HG03103 (cell line): ENCODE measurements around the gene PIAS4.

Experiments used
- ATAC-seq: cut with Tn5 transposase; IDR thresholded peaks from one replicate; pipeline ENCODE4 v1.9.1; 2021; ENCODE audit warnings: low read depth; ENCODE audit not compliant: unreplicated experiment

PIAS4 gene

DNA sequence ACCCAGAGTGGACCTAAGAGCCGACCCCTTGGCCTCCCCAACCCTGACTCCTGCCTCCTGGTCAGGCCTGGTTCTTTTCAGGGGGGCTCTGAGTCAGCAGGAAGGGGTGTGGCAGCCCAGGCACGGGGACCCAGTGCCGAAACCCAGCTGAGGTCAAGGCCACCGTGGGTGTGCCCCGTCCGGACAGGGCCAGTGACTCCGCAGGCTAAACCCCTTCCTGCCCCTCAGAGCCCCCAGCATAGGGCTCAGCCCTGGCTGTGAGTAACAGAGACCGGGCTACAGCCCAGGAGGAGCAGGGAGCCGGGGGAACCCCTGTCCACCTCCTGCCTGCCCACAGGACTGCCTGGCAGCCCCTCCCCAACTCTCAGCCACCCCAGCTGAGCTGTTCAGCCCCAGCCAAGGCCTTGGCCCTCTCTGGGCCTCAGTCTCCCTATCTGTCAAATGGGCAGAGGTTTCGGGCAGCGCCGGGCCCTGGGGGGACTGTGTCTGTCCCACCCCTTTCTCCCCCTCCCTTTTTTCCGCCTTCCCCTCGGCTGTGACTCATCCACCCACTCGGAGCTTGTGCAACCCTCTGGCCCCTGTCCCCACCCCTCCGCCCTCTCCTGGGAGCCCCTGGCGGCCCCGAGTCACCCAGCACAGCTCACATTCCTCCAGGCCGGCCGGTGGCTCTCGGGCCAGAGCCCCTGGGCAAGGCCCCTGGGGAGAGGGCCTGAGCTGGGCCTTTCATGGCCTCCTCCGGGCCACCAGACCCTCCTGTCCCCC lies 50.6 kb downstream of the PIAS4 start:
- no peak for ATAC-seq

DNA sequence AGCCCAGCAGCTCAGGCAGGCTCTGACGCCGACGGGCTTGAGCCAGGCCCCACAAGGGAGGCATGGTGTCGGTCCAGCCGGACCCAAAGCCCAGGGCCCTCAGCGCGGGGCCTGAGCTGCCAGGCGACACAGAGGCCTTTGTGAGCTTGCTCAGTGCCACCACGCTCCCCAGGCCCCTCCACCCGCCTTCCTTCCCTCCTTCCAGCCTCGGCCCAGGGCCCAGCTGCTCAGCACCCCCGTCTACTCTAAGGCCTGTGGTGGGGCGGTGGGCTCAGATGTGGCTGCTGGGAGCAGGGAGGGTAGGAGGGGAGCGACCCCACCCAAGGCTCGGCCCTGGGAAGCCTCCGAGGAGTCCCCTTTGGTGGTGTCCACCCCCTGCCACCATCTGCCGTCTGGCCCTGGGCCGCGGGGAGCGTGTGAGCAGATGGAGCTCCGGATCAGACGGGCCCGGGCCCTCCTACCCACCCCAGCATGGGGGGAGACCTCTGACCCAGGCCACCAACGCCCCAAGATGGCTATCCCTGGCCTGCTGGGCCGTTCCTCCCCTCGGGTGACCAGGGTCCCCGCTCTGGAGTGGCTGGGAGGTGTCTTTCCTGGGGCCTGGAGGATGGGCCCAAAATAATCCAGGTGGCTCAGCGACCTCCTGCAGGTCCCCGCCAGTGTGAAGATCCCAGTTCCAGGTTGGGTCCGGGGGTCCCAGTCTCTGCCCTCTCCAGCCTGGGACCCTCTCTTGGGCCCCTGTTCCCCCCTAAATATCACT lies 51.3 kb downstream of the PIAS4 start:
- ATAC-seq, result no peak

DNA sequence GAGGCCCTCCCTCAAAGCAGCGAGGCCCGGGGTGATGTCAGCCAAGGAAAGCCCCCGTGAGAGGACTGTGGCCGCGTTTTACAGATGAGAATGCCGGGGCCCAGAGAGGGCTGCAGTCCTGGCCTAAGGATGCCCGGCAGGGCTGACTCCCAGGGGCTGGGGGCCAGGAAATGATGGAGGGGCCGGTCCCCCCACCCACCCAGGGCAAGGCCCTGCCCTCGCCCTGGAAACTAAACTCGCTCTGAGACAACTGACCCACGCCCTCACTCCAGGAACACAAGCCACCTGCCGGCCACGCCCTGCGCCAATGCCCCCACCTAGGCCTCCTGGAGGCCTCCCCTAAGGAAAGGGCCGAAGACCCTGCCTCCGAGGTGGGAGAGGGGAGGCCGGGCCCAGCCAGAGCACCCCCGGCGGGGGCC lies 51.9 kb downstream of the PIAS4 start:
- ATAC-seq, result no peak

DNA sequence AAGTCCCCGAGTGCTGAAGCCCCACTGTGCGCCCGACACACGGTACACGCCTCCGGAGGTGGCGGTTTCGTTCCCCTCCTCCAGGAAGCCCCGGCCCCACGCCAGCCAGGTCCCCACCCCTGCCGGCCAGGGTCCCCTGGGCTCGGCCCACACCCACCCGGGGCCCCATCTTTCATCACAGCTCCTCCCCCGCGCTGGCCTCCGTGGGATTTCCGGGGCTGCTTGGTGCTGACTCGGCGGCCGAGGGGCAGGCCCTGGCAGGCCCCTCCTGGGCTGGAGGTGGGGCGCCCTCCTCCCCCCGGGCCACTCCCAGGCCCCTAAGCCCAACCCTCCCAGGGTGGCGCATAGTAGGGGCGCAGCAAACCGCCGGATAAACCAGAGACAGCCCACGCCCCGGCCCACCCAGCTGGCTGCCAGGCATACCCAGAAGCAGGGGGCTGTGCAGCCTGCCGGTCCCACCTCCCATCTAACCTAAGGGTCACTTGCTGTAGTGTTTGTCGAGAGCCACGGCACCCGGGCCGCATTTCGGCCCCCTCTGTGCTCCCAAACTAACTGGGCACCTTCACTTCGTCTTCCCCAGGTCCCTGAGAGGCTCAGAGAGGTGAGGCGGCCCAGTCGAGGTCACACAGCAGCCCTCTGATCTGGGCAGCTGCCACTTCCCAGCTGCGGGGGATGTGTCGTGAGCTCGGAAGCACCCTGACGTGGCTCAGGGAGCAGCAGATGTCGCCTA lies 52.5 kb downstream of the PIAS4 start:
- ATAC-seq, result no peak

DNA sequence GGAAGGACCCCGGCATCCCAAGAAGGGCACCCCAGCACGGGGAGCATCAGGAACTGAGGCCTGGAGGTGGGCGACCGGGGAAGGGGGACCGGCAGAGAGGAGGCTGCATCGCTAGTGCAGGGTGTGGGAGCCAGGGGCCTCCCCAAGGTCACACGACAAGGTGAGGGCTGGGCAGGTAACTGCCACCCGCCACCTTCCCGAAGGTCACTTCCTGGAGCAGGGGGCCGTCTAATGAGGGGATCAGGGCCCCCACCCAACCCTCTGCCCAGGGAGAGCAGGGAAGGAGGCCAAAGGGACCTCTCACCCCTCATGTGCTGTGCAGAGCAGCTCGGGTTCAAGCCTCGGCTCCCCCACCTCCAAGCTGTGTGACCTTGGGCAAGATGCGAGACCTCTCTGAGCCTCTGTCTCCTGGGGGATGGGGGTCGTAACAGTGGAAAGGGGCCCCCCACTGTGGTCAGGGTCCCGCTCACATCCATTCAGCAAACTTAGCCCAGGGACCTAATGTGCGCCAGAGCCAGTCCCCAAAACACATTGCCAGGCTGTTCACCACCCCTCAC lies 53.2 kb downstream of the PIAS4 start:
- no peak for ATAC-seq

DNA sequence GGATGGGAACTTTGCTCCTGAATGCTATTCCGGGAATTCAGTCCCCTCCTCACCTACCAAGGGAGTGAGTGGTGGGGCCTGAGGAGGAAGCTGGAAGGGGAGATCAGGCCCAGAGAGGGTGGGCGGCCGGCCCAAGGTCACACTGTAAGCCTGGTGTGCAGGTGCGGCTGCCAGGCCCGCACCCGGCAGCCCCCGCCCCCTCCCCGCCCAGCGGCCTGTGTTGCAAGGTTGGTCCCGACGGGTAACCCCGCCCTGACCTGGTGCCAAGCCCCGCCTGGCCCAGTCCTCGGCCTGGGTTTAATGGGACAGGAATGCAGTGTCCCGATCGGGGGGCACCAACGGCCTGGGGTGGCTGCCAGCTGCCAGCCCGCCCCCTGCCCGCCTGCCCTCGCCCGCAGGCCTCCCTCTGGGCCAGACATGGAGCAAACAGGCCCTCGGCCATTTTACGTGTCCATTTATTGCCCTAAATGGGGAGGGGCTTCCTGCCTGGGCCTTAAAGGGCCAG lies 53.7 kb downstream of the PIAS4 start:
- no peak for ATAC-seq

DNA sequence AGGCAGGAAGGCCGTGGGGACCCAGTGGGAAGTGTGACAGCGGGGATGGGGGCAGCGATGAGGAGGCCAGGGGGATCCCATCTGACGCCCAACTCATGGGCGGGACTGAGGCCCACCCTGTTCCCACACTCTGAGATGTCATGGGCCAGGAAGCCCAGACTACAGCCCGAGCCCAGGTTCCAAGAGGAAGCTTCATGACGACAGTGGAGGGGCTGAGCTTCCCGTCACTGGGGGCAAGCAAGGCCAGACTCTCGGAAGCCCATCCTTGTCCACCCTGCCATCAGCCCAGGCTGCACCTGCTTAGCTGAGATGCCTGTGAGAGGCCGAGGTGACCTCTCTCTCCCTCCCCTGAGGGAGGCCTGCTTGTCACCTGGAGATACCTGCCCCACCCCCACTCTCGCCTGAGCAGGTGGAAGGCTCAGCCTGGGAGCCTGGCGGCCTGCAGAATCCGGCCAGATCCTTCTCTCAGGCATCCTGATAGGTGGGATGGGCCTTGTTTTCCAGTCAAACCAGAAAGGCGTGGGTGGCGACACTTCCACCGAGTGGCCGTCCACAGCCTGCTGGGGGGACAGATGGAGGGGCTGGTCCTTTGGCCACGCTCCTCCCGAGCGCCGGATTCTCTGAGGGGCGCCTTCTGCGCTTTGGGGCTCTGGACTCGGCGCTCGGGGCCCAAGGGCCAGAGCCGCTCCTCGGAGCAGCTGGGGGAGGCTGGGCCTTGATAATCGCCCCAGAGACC lies 54.3 kb downstream of the PIAS4 start:
- ATAC-seq, result no peak

DNA sequence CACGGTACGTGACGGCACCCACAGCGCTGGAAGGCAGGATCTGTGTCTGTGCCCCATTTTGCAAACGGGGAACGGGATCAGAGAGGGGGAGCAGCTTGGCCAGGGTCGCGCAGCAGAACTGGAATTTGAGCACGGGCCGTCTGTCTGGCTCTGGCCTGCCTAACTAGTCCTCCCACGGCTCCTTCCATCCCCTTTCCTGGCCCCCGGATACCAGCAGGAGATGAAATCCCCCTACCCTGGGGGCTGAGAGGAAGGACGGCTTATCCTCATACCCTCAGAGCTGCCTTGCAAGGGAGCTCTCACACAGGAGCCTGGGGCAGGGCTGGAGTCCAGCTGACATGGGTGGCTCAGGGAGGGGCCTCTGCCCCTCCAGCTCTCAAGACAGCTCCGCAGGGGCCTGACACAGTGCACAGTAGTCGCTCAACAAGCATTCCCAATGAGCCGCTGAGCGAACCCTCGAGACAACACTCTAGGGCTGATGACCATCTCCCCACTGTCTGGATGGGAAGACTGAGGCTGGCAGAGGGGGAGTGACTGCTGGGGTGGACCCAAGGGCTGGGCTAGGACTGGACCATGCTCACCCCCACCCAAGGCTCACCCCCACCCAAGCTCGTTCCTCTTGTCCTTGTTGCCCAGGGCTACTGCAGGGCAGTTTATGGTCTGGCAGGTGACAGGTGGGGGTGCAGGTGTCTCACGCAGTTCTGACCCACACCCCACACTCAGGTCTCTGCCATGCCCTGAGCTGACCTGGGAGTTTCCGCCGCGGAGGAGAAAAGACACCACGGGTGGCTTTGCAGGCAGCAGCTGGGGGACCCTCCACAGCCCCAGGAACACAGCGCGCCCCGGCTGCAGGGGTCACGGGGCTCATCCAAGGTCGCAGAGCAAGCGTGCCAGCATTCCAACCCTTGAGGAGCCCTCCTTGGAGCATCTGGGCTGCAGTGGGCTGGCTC lies 55.2 kb downstream of the PIAS4 start:
- ATAC-seq, result no peak

DNA sequence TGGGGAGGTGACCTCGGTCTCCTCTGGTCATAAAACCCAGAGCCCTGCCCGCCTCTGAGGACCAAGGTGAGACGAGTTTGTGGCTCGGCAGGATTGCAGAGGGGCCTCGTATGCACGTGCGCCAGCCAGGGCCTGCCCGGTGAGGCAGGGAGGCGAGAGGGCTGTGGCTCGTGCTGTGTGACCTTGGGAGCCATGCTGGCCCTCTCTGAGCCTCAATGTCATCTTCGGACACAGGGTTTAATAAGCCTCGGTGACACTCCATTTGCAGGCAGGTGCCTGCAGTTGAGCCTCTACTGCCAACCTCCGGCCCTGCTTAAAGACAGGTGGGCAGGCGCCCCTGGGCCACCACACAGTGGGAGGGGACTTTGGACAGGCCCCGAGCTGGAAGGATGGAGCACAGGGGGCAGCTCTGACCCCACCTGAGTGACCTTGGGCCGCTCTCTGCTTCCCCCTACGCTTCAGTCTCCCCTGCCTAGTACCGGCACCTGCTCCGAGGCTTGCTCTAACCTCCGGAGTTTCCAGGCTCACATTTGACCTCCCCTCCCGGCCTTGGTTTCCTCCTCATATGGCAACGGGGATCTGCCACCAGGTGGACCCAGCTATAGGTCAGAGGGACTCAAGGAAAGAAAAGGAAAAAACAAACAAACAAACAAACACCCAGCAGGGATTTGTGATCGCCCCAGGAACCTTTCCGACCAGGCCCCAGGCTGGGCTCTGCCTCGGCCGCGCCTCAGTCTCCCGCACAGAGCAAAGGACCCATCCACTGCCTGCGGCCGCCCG lies 56.0 kb downstream of the PIAS4 start:
- ATAC-seq, result no peak

DNA sequence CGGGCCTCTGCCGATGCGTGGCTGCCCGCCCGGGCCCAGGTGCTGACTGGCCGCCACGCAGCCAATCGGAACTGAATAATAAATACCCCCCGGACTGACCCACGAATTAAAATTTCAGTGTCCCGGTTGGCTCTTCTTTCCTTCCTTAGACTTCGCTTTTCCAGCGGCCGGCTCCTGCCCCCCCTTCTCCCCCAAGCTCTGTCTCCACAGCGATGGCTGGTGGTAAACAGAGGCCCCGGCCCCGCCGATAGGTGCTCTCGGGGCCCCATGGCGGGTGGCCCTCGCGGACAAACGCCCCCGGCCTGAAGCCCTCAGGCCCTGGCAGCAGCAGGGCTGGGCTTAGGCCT lies 56.6 kb downstream of the PIAS4 start:
- ATAC-seq, result no peak

DNA sequence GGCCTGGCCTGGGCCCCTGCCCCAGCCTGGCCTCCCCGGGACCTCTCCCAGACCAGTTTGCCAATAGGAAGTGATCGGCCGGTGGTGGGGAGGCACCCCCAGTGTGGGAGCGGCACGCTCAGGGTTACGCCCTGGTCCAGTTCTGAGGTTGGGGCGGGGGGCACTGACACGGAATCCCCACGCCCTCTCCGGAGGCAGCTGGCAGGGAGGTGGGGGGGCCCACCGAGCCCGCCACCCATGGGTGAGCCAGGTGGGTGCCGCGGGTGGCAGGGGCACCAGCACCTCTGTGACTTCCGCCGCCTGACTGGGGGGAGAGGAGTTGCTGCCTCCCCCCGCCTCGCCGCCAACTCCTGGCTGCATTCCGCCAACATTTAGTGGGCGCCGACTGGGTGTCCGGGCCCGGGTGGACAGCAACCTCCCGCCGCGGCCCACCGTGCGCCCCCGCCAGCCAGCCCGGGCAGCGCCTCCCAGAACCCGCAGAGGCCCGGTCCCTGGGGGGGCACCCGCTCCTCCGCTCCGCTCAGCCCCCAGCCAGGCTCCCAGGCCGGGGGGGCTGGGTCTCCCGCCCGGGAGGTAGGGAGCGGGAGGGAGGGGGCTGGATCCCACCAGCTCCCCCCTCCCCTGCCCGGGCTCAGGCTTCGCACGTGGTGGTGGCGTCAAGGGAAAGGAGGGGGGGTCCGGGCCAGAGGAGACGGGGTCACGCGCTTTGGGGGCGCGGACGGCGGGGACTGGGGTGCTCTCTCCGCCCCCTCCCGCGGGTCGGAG lies 57.1 kb downstream of the PIAS4 start:
- ATAC-seq, result no peak

DNA sequence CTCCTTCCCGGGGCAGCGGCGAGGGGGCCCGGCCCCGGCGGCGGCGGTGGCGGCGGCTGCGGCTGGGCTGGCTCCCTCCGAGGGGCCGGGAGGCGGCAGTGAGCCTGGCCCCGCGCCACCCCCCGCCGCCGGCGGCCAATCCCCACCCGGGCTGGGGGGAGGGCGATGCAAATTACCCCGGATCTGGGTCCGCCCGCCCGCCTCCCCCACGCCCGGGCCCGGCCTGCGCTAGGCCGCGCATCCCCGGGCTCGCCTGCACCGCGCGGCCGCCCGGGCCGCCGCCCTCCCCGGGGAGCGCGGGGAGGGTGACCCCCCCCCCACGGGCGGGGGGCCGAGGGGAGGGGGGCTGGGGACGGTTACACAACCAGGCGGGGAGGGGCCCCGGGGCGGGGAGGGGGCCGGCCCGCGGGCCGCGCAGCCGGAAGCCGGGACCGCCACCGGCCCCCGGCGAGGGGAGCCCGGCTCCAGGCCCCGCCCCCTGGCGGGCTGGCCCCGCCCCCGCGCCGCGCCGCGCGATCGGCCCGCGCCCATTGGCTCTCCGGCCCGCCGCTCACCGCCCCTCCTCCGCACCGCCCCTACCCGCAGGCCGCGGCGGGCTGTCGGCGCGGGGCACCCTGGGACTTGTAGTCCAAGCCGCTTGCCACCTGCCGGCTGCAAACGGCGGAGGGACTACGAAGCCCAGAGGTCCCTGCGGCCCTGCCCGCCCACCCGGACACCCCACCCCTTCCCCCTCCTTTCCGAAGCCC lies 58.1 kb downstream of the PIAS4 start:
- peak; percentile 65 for ATAC-seq

DNA sequence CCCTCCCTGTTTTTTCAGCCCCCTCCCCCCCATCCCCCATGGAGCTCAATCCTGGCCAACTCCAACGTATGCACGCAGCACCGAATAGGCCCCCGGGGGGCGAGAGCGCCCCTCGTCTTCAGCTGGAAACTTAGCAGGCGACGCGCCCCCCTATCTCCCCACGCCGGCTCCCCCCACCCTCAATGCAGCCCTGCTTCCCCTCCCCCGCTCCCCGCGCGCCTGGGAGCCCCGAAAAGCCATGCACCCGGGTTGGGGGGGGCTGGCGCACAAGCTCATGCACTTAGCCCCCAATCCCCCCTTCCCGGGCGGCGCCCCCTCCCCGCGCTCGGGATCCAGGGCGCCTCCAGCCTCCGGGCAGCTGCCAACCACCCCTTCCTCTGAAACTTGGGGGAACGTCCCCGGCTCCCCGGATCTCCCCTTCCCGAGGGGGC lies 58.7 kb downstream of the PIAS4 start:
- no peak for ATAC-seq

DNA sequence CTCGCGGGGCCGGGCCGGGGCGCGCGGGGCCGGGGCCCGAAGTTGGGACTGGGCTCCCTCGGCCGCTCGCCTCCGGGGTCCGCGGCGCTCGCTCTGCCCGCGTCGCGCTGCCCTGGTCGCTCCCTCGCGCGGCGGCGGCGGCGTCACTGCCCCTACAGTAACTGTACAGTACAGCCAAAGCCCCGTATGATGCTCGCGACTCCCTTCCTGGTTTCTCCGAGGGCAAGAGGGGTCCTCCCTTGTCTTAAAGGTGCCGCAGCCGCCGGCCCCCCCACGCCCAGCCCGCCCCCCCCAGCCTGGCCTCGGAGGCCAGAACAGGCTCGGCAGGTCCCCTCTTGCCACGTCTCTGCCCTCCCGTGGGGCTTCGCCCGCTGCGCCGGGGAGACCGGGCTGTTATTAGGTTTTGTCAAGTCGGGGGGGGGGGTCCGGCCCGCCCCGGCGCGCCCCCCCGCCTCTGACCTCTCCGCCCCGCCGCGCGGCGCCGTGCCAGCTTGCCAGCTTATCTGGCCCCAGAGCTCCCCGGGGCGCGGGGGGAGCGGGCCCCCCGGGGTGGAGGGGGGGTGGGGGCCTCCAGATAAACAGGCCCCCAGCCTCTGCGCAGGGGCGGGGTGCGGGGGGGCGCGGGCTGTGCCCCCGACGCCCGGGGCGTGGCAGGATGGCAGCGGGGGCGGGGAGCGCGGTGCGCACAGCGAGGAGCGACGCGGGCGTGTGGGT lies 59.3 kb downstream of the PIAS4 start, which contains the start of gene ZBTB7A:
Gene ZBTB7A, minus strand, starts transcription at position 218 of the 714 bp plus-strand sequence. CDS start 11,667 bp downstream, outside the sequence.
- no peak for ATAC-seq

DNA sequence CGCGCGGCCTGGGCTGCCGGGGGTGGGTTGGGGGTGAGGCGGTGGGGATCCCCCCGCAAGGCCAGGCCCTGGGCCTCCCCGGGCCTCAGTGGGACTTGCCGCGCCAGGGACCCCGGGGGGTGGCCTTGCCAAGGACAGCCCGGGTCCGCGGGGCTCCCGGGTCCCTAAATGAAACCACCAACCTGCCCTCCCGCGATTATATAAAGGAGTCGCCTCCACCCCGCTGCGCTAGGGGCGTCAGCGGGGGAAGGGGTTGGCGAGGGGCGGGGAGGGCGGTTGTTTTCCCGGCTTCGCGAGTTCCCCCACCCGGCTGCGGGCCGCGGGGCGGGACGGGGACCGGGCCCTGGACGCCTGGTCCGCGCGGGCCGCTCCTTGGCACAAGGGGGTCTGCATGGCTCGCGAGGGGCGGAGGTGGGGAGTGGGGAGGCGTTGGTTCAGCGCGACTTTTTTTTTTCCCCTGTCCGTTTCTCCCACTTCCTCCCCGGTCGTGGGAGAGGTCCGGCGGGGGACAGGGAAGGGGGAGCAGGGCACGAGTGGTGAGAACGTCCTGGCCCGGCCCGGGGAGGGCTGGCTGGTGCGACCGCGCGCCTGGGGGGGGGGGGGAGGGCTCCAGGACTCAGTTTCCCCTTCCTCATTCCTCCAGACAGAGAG lies 60.0 kb downstream of the PIAS4 start:
- ATAC-seq, result no peak
